Liver (tissue), 3 donors: Measurements from ENCODE around the gene DTNA.

Experiments used
- EGR1 ChIP-seq, 2 donors: IDR thresholded peaks; 2 replicates each; pipeline ENCODE4 v1.6.1; 2016 to 2018; ENCODE audit warnings: antibody characterized with exemption in 2 of 2, low read depth in 2 of 2
- GABPA ChIP-seq, 2 donors: IDR thresholded peaks in 1 of 2; conservative IDR thresholded peaks in 1 of 2; 2 replicates each; pipeline ENCODE4 v1.6.1; 2016; ENCODE audit warnings: antibody characterized with exemption in 2 of 2, mild to moderate bottlenecking in 1 of 2, moderate library complexity in 1 of 2
- HNF4A ChIP-seq, 2 donors: conservative IDR thresholded peaks; 2 replicates each; pipeline ENCODE4 v1.6.1; 2016; ENCODE audit warnings: antibody characterized with exemption in 2 of 2, mild to moderate bottlenecking in 2 of 2
- HNF4G ChIP-seq: IDR thresholded peaks from 2 replicates; pipeline ENCODE4 v1.6.1; 2016; ENCODE audit warnings: antibody characterized with exemption
- JUND ChIP-seq, 2 donors: IDR thresholded peaks; 2 replicates each; pipeline ENCODE4 v1.6.1; 2016; ENCODE audit warnings: antibody characterized with exemption in 2 of 2
- RAD21 ChIP-seq, 2 donors: IDR thresholded peaks; 2 replicates each; pipeline ENCODE4 v1.6.1; 2016; ENCODE audit warnings: antibody characterized with exemption in 2 of 2, mild to moderate bottlenecking in 2 of 2
- SP1 ChIP-seq: IDR thresholded peaks from 2 replicates; pipeline ENCODE4 v1.6.1; 2018; ENCODE audit warnings: antibody characterized with exemption, mild to moderate bottlenecking
- TAF1 ChIP-seq: conservative IDR thresholded peaks from 2 replicates; pipeline ENCODE4 v1.6.1; 2016; ENCODE audit warnings: antibody characterized with exemption, mild to moderate bottlenecking
- YY1 ChIP-seq: IDR thresholded peaks from 2 replicates; pipeline ENCODE4 v1.6.1; 2016; ENCODE audit warnings: antibody characterized with exemption, mild to moderate bottlenecking
- TF ChIP-seq, protein P1 (sequence below): IDR thresholded peaks from 2 replicates; pipeline ENCODE4 v1.6.1; 2016; ENCODE audit warnings: antibody characterized with exemption
- TF ChIP-seq, protein P2 (sequence below): fragments of 150-350 bp; IDR thresholded peaks from 2 replicates; pipeline ENCODE4 v1.5.1; 2017; ENCODE audit warnings: improper control_type of control experiment, low read depth, low read length; ENCODE audit not compliant: missing input control
- TF ChIP-seq, protein P3 (sequence below): IDR thresholded peaks from 2 replicates; pipeline ENCODE4 v1.6.1; 2016; ENCODE audit warnings: antibody characterized with exemption
- TF ChIP-seq, protein P4 (sequence below): IDR thresholded peaks from 2 replicates; pipeline ENCODE4 v1.6.1; 2016; ENCODE audit warnings: antibody characterized with exemption
- TF ChIP-seq, protein P5 (sequence below): IDR thresholded peaks from 2 replicates; pipeline ENCODE4 v1.6.1; 2016; ENCODE audit warnings: antibody characterized with exemption, mild to moderate bottlenecking
- donor health status: healthy.
- donor health status: healthy.

DNA sequence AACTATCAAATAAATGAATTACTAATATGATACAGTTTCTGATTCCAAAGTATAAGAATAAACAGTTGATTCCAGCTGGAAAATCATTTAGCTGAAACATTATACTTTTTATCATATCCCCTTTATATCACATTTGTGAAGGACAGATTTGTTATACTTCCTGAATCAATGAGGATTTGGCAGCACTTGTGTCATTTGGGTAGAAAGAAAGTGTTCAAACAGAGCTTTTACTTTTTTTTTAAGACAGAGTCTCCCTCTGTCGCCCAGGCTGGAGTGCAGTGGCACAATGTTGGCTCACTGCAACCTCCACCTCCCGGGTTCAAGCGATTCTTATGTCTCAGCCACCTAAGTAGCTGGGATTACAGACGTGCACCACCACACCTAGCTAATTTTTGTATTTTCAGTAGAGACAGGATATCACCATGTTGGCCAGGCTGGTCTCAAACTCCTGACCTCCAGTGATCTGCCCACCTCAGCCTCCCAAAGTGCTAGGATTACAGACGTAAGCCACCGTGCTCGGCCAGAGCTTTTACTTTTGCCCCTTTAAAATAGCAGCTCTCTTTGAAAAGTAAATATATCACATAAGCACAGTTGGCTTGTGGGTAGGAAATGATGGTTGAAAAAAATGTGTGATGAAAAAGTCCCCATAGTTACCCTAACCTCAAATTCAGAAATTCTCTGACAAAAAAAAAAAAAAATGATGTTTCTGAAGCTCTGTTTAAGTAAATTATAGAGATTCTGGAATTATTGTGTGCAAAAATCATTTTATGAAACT is 95.2 kb downstream of the DTNA start:
- TF ChIP-seq, protein P1, sequence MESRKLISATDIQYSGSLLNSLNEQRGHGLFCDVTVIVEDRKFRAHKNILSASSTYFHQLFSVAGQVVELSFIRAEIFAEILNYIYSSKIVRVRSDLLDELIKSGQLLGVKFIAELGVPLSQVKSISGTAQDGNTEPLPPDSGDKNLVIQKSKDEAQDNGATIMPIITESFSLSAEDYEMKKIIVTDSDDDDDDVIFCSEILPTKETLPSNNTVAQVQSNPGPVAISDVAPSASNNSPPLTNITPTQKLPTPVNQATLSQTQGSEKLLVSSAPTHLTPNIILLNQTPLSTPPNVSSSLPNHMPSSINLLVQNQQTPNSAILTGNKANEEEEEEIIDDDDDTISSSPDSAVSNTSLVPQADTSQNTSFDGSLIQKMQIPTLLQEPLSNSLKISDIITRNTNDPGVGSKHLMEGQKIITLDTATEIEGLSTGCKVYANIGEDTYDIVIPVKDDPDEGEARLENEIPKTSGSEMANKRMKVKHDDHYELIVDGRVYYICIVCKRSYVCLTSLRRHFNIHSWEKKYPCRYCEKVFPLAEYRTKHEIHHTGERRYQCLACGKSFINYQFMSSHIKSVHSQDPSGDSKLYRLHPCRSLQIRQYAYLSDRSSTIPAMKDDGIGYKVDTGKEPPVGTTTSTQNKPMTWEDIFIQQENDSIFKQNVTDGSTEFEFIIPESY, result no peak
- TF ChIP-seq, protein P2, sequence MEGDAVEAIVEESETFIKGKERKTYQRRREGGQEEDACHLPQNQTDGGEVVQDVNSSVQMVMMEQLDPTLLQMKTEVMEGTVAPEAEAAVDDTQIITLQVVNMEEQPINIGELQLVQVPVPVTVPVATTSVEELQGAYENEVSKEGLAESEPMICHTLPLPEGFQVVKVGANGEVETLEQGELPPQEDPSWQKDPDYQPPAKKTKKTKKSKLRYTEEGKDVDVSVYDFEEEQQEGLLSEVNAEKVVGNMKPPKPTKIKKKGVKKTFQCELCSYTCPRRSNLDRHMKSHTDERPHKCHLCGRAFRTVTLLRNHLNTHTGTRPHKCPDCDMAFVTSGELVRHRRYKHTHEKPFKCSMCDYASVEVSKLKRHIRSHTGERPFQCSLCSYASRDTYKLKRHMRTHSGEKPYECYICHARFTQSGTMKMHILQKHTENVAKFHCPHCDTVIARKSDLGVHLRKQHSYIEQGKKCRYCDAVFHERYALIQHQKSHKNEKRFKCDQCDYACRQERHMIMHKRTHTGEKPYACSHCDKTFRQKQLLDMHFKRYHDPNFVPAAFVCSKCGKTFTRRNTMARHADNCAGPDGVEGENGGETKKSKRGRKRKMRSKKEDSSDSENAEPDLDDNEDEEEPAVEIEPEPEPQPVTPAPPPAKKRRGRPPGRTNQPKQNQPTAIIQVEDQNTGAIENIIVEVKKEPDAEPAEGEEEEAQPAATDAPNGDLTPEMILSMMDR, result no peak
- TF ChIP-seq, protein P3, sequence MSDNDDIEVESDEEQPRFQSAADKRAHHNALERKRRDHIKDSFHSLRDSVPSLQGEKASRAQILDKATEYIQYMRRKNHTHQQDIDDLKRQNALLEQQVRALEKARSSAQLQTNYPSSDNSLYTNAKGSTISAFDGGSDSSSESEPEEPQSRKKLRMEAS, result no peak
- no peak for TF ChIP-seq TAF1
- TF ChIP-seq RAD21 (IDR thresholded peaks at IDR 0.05), result no peak
- TF ChIP-seq, protein P4, sequence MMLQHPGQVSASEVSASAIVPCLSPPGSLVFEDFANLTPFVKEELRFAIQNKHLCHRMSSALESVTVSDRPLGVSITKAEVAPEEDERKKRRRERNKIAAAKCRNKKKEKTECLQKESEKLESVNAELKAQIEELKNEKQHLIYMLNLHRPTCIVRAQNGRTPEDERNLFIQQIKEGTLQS, result no peak
- TF ChIP-seq EGR1 (IDR thresholded peaks at IDR 0.05; ENCODE audit: low read depth in 2 of 2), result no peak
- no peak for TF ChIP-seq SP1
- TF ChIP-seq HNF4A (conservative IDR thresholded peaks at IDR 0.05), result no peak
- TF ChIP-seq, protein P5, sequence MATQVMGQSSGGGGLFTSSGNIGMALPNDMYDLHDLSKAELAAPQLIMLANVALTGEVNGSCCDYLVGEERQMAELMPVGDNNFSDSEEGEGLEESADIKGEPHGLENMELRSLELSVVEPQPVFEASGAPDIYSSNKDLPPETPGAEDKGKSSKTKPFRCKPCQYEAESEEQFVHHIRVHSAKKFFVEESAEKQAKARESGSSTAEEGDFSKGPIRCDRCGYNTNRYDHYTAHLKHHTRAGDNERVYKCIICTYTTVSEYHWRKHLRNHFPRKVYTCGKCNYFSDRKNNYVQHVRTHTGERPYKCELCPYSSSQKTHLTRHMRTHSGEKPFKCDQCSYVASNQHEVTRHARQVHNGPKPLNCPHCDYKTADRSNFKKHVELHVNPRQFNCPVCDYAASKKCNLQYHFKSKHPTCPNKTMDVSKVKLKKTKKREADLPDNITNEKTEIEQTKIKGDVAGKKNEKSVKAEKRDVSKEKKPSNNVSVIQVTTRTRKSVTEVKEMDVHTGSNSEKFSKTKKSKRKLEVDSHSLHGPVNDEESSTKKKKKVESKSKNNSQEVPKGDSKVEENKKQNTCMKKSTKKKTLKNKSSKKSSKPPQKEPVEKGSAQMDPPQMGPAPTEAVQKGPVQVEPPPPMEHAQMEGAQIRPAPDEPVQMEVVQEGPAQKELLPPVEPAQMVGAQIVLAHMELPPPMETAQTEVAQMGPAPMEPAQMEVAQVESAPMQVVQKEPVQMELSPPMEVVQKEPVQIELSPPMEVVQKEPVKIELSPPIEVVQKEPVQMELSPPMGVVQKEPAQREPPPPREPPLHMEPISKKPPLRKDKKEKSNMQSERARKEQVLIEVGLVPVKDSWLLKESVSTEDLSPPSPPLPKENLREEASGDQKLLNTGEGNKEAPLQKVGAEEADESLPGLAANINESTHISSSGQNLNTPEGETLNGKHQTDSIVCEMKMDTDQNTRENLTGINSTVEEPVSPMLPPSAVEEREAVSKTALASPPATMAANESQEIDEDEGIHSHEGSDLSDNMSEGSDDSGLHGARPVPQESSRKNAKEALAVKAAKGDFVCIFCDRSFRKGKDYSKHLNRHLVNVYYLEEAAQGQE, result no peak
- no peak for TF ChIP-seq GABPA (IDR thresholded peaks at IDR 0.05 in 1 of 2, conservative IDR thresholded peaks at IDR 0.05 in 1 of 2)
- TF ChIP-seq YY1, result no peak
- no peak for TF ChIP-seq JUND (IDR thresholded peaks at IDR 0.05)
- TF ChIP-seq HNF4G, result no peak
